GM21367 (cell line): ENCODE data around the gene FAM168B.

Experiments used
- ATAC-seq: cut with Tn5 transposase; IDR thresholded peaks from one replicate; pipeline ENCODE4 v1.9.1; 2021; ENCODE audit not compliant: unreplicated experiment

The FAM168B gene

GRCh38 chr2:131040661-131041401 lies 52.4 kb downstream of the FAM168B start:
- no peak for ATAC-seq

GRCh38 chr2:131039908-131040660 lies 53.2 kb downstream of the FAM168B start:
- no peak for ATAC-seq

- no peak for ATAC-seq
Observed at GRCh38 chr2:131039535-131039907, 53.7 kb downstream of the FAM168B start.

GRCh38 chr2:131039101-131039440 lies 54.2 kb downstream of the FAM168B start:
- no peak for ATAC-seq

GRCh38 chr2:131038258-131039100 lies 54.8 kb downstream of the FAM168B start:
- ATAC-seq, result no peak

GRCh38 chr2:131037398-131038257 lies 55.6 kb downstream of the FAM168B start:
- ATAC-seq, result no peak

GRCh38 chr2:131036696-131037397 lies 56.4 kb downstream of the FAM168B start:
- no peak for ATAC-seq

GRCh38 chr2:131036269-131036668 lies 57.0 kb downstream of the FAM168B start:
- no peak for ATAC-seq

GRCh38 chr2:131035826-131036231 lies 57.4 kb downstream of the FAM168B start:
- no peak for ATAC-seq

- ATAC-seq, result no peak
Observed at GRCh38 chr2:131035112-131035825, 58.0 kb downstream of the FAM168B start.

- no peak for ATAC-seq
Observed at GRCh38 chr2:131034122-131035051, 58.9 kb downstream of the FAM168B start.

GRCh38 chr2:131033786-131034121 lies 59.5 kb downstream of the FAM168B start:
- no peak for ATAC-seq

GRCh38 chr2:131032393-131032836 lies 60.8 kb downstream of the FAM168B start:
- no peak for ATAC-seq

GRCh38 chr2:131031875-131032274 lies 61.4 kb downstream of the FAM168B start:
- ATAC-seq, result no peak

- no peak for ATAC-seq
Observed at GRCh38 chr2:131031431-131031841, 61.8 kb downstream of the FAM168B start.

GRCh38 chr2:131030478-131030971 lies 62.7 kb downstream of the FAM168B start:
- no peak for ATAC-seq

- no peak for ATAC-seq
Observed at GRCh38 chr2:131029812-131030211, 63.4 kb downstream of the FAM168B start.
